Stimulated activated CD4-positive, alpha-beta T cell treated with anti-CD3 and anti-CD28 coated beads, Interleukin-1b, Interleukin-23, amount 100 ng/mL, for 1 hour (primary cell): ENCODE data around the gene LRRC8E.

Experiments used
- DNase-seq, 2 donors: peaks; one replicate each; pipeline ENCODE4 v3.0.0-alpha.2; 2020; ENCODE audit warnings: low read depth in 2 of 2

Gene LRRC8E

GRCh38 chr19:7868326-7868670 is 20.0 kb upstream of the LRRC8E start:
- no peak for DNase-seq

- DNase-seq: peak; percentile 63 to 67
These were observed 19.4 kb upstream of the LRRC8E start for GRCh38 chr19:7868671-7869452.

GRCh38 chr19:7869453-7869909 is 18.8 kb upstream of the LRRC8E start:
- DNase-seq: peak; percentile 60 to 78

GRCh38 chr19:7869910-7870511 is 18.3 kb upstream of the LRRC8E start:
- DNase-seq: no peak

- no peak for DNase-seq
These were observed 17.5 kb upstream of the LRRC8E start for GRCh38 chr19:7870571-7871436.

GRCh38 chr19:7871437-7872305 is 16.6 kb upstream of the LRRC8E start:
- DNase-seq: peak; percentile 60 to 64

GRCh38 chr19:7872306-7873204 is 15.8 kb upstream of the LRRC8E start:
- no peak for DNase-seq

GRCh38 chr19:7873304-7874075 is 14.8 kb upstream of the LRRC8E start:
- DNase-seq: no peak

GRCh38 chr19:7874076-7874896 is 14.0 kb upstream of the LRRC8E start, which contains the start of gene PRR36:
Gene PRR36 (minus strand): TSS chr19:7874390. CDS start chr19:7873689, 701 bp downstream.
- DNase-seq: no peak

GRCh38 chr19:7874897-7875273 is 13.4 kb upstream of the LRRC8E start:
- DNase-seq: no peak

GRCh38 chr19:7877249-7877836 is 11.0 kb upstream of the LRRC8E start:
- DNase-seq: no peak

GRCh38 chr19:7879111-7879807 is 9.1 kb upstream of the LRRC8E start:
- no peak for DNase-seq

- DNase-seq: no peak
These were observed 8.5 kb upstream of the LRRC8E start for GRCh38 chr19:7879836-7880235.

- no peak for DNase-seq
These were observed 6.4 kb upstream of the LRRC8E start for GRCh38 chr19:7881910-7882309.

- DNase-seq: no peak
These were observed 5.2 kb upstream of the LRRC8E start for GRCh38 chr19:7883105-7883504.

GRCh38 chr19:7883796-7884570 is 4.3 kb upstream of the LRRC8E start:
- no peak for DNase-seq

GRCh38 chr19:7885818-7886217 is 2.5 kb upstream of the LRRC8E start:
- DNase-seq: no peak
